HepG2 (cell line): ENCODE data around the gene MAN1C1. TPM values are rescaled to one million over a fixed set of nuclear protein-coding genes. Genes with fewer than 3 reads are reported as not detected.

ENCODE experiments used
- ATAC-seq: fragments of 200-7000 bp; cut with Tn5 transposase; 3 replicates; pipeline ENCODE4 v1.9.1; 2020; ENCODE audit warnings: mild to moderate bottlenecking, moderate library complexity
- BruUV-seq: library from RNA; stranded (reverse); fragments of 400-500 nt; replicated peaks from 2 replicates; lab custom pipeline; 2021; lab: Mats Ljungman, UMichigan
- CTCF ChIA-PET: fragments of 300-600 bp; formaldehyde crosslinking; extraction: SDS; loops from one replicate; lab custom pipeline; 2021; ENCODE audit warnings: low total read pairs, inconsistent platforms, low intra/inter-chr PET ratio; lab: Yijun Ruan, JAX
- POLR2A ChIA-PET: fragments of 350-600 bp; sonication (Branson Sonifier 250); formaldehyde crosslinking; loops from one replicate; lab custom pipeline; 2020; ENCODE audit warnings: antibody characterized with exemption, inconsistent platforms; lab: Yijun Ruan, JAX
- DNase-seq: peaks from one replicate; pipeline ENCODE4 v3.0.0-alpha.2; 2015; ENCODE audit warnings: low spot score
- FAIRE-seq: peaks from 3 replicates; lab custom pipeline; 2011; peaks lifted over from hg19 to GRCh38; lab: Jason Lieb, UNC
- H2AFZ ChIP-seq: one replicate; pipeline ENCODE4 v1.6.1; 2011; ENCODE audit warnings: low read length, inconsistent platforms
- H3K27ac ChIP-seq: fragments of 300-600 bp; 3 replicates; pipeline ENCODE4 v1.8.0; 2011; ENCODE audit warnings: mixed run types, mild to moderate bottlenecking, mixed read lengths, low read length, inconsistent platforms; ENCODE audit not compliant: insufficient read depth; ENCODE audit errors: extremely low read length
- H3K27me3 ChIP-seq, 2 experiments: fragments of 200-600 bp in 1 of 2; 2 replicates in 1 of 2; 3 replicates in 1 of 2; pipeline versions ENCODE4 v1.6.0 to v1.8.0; 2011; ENCODE audit warnings: low read length in 2 of 2, mild to moderate bottlenecking in 2 of 2, moderate library complexity in 2 of 2, inconsistent platforms in 1 of 2; ENCODE audit not compliant: insufficient read depth in 2 of 2, control insufficient read depth in 1 of 2
- H3K36me3 ChIP-seq, 2 experiments: fragments of 200-600 bp in 1 of 2; replicated peaks in 1 of 2; 2 replicates in 1 of 2; 3 replicates in 1 of 2; pipeline versions ENCODE4 v1.5.1 to v1.8.0; 2011; ENCODE audit warnings: low read length in 2 of 2, inconsistent platforms in 1 of 2; ENCODE audit not compliant: insufficient read depth in 2 of 2, control insufficient read depth in 1 of 2
- H3K4me1 ChIP-seq: 2 replicates; pipeline ENCODE4 v1.5.1; 2012; ENCODE audit warnings: low read length, inconsistent platforms; ENCODE audit not compliant: insufficient read depth
- H3K4me2 ChIP-seq: 2 replicates; pipeline ENCODE4 v1.6.0; 2011; ENCODE audit warnings: low read depth, low read length, inconsistent platforms
- H3K4me3 ChIP-seq, 3 experiments: fragments of 200-600 bp in 1 of 3; sonication (generic), shearing (Covaris generic) in 1 of 3; replicated peaks in 1 of 3; 2 replicates each; pipeline ENCODE4 v1.5.1; 2011 to 2016; ENCODE audit warnings: low read length in 3 of 3, inconsistent platforms in 2 of 3, low read depth in 2 of 3, mild to moderate bottlenecking in 2 of 3, control low read depth in 1 of 3, mixed read lengths in 1 of 3; ENCODE audit not compliant: insufficient read depth in 1 of 3
- H3K79me2 ChIP-seq: one replicate; pipeline ENCODE4 v1.6.1; 2011; ENCODE audit warnings: low read length, inconsistent platforms; ENCODE audit not compliant: insufficient read depth
- H3K9ac ChIP-seq: 2 replicates; pipeline ENCODE4 v1.6.0; 2011; ENCODE audit warnings: mild to moderate bottlenecking, low read depth, low read length, inconsistent platforms; ENCODE audit not compliant: insufficient read depth
- H3K9me3 ChIP-seq: 2 replicates; pipeline ENCODE4 v1.5.1; 2012; ENCODE audit warnings: mild to moderate bottlenecking, low read length
- H4K20me1 ChIP-seq: 2 replicates; pipeline ENCODE4 v1.6.0; 2011; ENCODE audit warnings: inconsistent platforms, mild to moderate bottlenecking, low read length, moderate library complexity; ENCODE audit not compliant: insufficient read depth
- KLF13 ChIP-seq: sonication (generic); formaldehyde crosslinking; IDR thresholded peaks from 2 replicates; pipeline ENCODE4 v1.4.0; 2020; ENCODE audit warnings: mild to moderate bottlenecking, missing genetic modification reagents
- PAX8 ChIP-seq: sonication (generic); formaldehyde crosslinking; IDR thresholded peaks from 2 replicates; pipeline ENCODE4 v1.8.0; 2022; ENCODE audit warnings: mild to moderate bottlenecking, missing genetic modification reagents, borderline replicate concordance
- ZBTB42 ChIP-seq: sonication (generic); formaldehyde crosslinking; IDR thresholded peaks from 2 replicates; pipeline ENCODE4 v1.5.0; 2020; ENCODE audit warnings: mild to moderate bottlenecking, missing genetic modification reagents
- ZFP36L2 ChIP-seq: sonication (generic); formaldehyde crosslinking; IDR thresholded peaks from 2 replicates; pipeline ENCODE4 v1.4.0; 2020; ENCODE audit warnings: missing genetic modification reagents
- ZNF839 ChIP-seq: sonication (generic); formaldehyde crosslinking; IDR thresholded peaks from 2 replicates; pipeline ENCODE4 v1.4.0; 2020; ENCODE audit warnings: missing genetic modification reagents, mild to moderate bottlenecking, borderline replicate concordance
- WGBS: methylation state at CpG from one replicate; pipeline ENCODE4 v1.1.6; 2017; ENCODE audit warnings: low lambda C conversion rate; 5-methylcytosine and 5-hydroxymethylcytosine counted together
- in situ Hi-C: cut with HindIII; loops from 2 replicates; pipeline ENCODE4 v1.10.0; 2017; ENCODE audit warnings: low pct_unique_long_range_greater_than_20kb; ENCODE audit not compliant: extremely low pct_ligation_motif_present
- intact Hi-C: fragments of 100-400 bp; cut with micrococcal nuclease; formaldehyde crosslinking; loops from one replicate; pipeline ENCODE4 v1.10.0; 2022; ENCODE audit not compliant: unreplicated experiment
- polyA plus RNA-seq, 8 experiments: library from polyadenylated mRNA; depleted of rRNA in 3 of 8; stranded (reverse) in 7 of 8; unstranded in 1 of 8; fragments of >200 nt; fragmentation: Illumina TruSeq in 4 of 8; extraction: Trizol in 4 of 8; gene quantifications; 2 replicates each; pipeline versions ENCODE4 v1.2.1 to v1.2.3, GENCODE V29; 2011 to 2016; ENCODE audit warnings: low read depth in 4 of 8, missing spikeins in 1 of 8, mixed read lengths in 1 of 8; ENCODE audit not compliant: insufficient read depth in 1 of 8
- total RNA-seq, 5 experiments: library from RNA; depleted of rRNA; stranded (reverse); fragments of >200 nt; fragmentation: Illumina TruSeq; extraction: Trizol; gene quantifications; 2 replicates each; pipeline ENCODE4 v1.2.3, GENCODE V29; 2016; ENCODE audit warnings: low read depth in 1 of 5
- TF ChIP-seq, protein P1 (sequence below): sonication (generic); IDR thresholded peaks from 2 replicates; pipeline ENCODE4 v1.6.1; 2016; ENCODE audit warnings: low read depth, borderline replicate concordance
- TF ChIP-seq, protein P2 (sequence below): IDR thresholded peaks from 2 replicates; pipeline ENCODE4 v1.6.1; 2016; ENCODE audit warnings: low read depth, control low read depth
- TF ChIP-seq, protein P3 (sequence below): sonication (generic); formaldehyde crosslinking; IDR thresholded peaks from 2 replicates; pipeline ENCODE4 v1.8.1; 2022; ENCODE audit warnings: low read depth, mild to moderate bottlenecking, missing genetic modification reagents

The MAN1C1 gene
- total and polyA plus RNA-seq, 2 of the 13 experiments (the other 11 are each of a cell fraction or from before 2014, with no cell fraction given), result 0.18 to 0.49 TPM

DNA sequence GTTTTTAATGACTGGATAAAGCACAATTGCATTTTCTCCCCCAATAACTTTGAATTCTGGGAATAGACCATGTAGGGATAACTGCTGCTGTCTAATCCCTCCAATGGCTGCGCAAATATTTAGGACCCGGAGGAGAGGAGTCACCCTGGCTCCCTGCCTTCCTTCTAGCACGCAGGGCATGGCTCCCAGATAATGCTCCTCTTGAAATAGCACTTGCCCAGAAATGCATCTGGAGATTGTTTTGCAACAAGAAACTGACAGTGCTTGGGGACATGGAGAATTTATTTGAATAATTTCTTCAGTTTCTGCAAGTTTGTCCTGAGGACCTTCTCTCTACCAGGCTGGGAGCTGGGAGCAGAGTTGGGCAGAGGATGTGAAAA lies 83.5 kb downstream of the MAN1C1 start:
- BruUV-seq, result no TSS peak
- Histone ChIP-seq H3K79me2 (no peaks in the 10 kb centered on the region), H3K4me3 (no peak overlapping the region), H2AFZ (no peak overlapping the region), H3K9me3 (no peaks in the 10 kb centered on the region), H4K20me1 (no peaks in the 10 kb centered on the region), H3K27me3 (peaks cover 0 to 25% of the 10 kb centered on the region in 2 experiments; a peak in 3 of 5 replicates), H3K9ac (no peak overlapping the region), H3K27ac (no peak overlapping the region), H3K4me1 (0 out of 2 replicates have a peak, but pooled peaks cover 3% of the 10 kb centered on the region), H3K4me2 (no peak overlapping the region), H3K36me3 (no peaks in the 10 kb centered on the region)
- intact Hi-C loops (no loop called here), in situ Hi-C loops (no loop called here)
- ATAC-seq, result no peak
- ChIA-PET POLR2A (no interaction called here), CTCF (no interaction called here)
- TF ChIP-seq, protein P1, sequence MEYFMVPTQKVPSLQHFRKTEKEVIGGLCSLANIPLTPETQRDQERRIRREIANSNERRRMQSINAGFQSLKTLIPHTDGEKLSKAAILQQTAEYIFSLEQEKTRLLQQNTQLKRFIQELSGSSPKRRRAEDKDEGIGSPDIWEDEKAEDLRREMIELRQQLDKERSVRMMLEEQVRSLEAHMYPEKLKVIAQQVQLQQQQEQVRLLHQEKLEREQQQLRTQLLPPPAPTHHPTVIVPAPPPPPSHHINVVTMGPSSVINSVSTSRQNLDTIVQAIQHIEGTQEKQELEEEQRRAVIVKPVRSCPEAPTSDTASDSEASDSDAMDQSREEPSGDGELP, result no peak
- TF ChIP-seq ZNF839 (CRISPR knock-in tag) (no peak), ZBTB42 (no peak), KLF13 (no peak), ZFP36L2 (CRISPR knock-in tag) (no peak), PAX8 (CRISPR knock-in tag) (no peak)
- TF ChIP-seq, protein P2, sequence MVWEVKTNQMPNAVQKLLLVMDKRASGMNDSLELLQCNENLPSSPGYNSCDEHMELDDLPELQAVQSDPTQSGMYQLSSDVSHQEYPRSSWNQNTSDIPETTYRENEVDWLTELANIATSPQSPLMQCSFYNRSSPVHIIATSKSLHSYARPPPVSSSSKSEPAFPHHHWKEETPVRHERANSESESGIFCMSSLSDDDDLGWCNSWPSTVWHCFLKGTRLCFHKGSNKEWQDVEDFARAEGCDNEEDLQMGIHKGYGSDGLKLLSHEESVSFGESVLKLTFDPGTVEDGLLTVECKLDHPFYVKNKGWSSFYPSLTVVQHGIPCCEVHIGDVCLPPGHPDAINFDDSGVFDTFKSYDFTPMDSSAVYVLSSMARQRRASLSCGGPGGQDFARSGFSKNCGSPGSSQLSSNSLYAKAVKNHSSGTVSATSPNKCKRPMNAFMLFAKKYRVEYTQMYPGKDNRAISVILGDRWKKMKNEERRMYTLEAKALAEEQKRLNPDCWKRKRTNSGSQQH (CRISPR knock-in tag), result no peak
- TF ChIP-seq, protein P3, sequence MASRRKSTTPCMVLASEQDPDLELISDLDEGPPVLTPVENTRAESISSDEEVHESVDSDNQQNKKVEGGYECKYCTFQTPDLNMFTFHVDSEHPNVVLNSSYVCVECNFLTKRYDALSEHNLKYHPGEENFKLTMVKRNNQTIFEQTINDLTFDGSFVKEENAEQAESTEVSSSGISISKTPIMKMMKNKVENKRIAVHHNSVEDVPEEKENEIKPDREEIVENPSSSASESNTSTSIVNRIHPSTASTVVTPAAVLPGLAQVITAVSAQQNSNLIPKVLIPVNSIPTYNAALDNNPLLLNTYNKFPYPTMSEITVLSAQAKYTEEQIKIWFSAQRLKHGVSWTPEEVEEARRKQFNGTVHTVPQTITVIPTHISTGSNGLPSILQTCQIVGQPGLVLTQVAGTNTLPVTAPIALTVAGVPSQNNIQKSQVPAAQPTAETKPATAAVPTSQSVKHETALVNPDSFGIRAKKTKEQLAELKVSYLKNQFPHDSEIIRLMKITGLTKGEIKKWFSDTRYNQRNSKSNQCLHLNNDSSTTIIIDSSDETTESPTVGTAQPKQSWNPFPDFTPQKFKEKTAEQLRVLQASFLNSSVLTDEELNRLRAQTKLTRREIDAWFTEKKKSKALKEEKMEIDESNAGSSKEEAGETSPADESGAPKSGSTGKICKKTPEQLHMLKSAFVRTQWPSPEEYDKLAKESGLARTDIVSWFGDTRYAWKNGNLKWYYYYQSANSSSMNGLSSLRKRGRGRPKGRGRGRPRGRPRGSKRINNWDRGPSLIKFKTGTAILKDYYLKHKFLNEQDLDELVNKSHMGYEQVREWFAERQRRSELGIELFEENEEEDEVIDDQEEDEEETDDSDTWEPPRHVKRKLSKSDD, result no peak
- DNase-seq, result no peak
- no peak for FAIRE-seq
- WGBS, result 63% methylated on average over 3 of the region's 3 CpGs
